Neural cell (in vitro differentiated cells): Measurements from ENCODE around the gene SEMA7A. TPM values are rescaled to one million over a fixed set of nuclear protein-coding genes. Genes with fewer than 3 reads are reported as not detected.

Experiments used
- H2AFZ ChIP-seq: fragments of 200-600, 300-800 bp; sonication (generic), shearing (Covaris generic); 2 replicates; pipeline ENCODE4 v1.6.0; 2014; ENCODE audit warnings: low read depth, mild to moderate bottlenecking, antibody characterized with exemption, low read length, moderate library complexity
- H3F3A ChIP-seq: fragments of 200-600 bp; shearing (Covaris generic); 2 replicates; pipeline ENCODE4 v1.6.1; 2016; ENCODE audit warnings: mild to moderate bottlenecking, moderate library complexity, mixed read lengths, antibody characterized with exemption, low read length; ENCODE audit not compliant: insufficient read depth, poor library complexity, severe bottlenecking
- H3K27ac ChIP-seq: fragments of 200-600, 300-800 bp; sonication (generic), shearing (Covaris generic); 2 replicates; pipeline ENCODE4 v1.5.1; 2014; ENCODE audit warnings: mild to moderate bottlenecking, low read length, moderate library complexity
- H3K27me3 ChIP-seq: fragments of 300-800, 200-600 bp; sonication (generic), shearing (Covaris generic); 2 replicates; pipeline ENCODE4 v1.6.0; 2014; ENCODE audit warnings: mild to moderate bottlenecking, low read depth, low read length, moderate library complexity; ENCODE audit not compliant: insufficient read depth
- H3K36me3 ChIP-seq: fragments of 300-800, 200-600 bp; sonication (generic), shearing (Covaris generic); 2 replicates; pipeline ENCODE4 v1.5.1; 2014; ENCODE audit warnings: mild to moderate bottlenecking, antibody characterized with exemption, low read length, moderate library complexity; ENCODE audit not compliant: insufficient read depth
- H3K4me2 ChIP-seq: fragments of 300-800, 200-600 bp; sonication (generic), shearing (Covaris generic); 2 replicates; pipeline ENCODE4 v1.6.0; 2014; ENCODE audit warnings: mild to moderate bottlenecking, low read length
- H3K4me3 ChIP-seq: fragments of 300-800, 200-600 bp; sonication (generic), shearing (Covaris generic); 2 replicates; pipeline ENCODE4 v1.5.1; 2014; ENCODE audit warnings: mild to moderate bottlenecking, low read length, moderate library complexity
- H3K79me2 ChIP-seq: fragments of 200-600 bp; shearing (Covaris generic); replicated peaks from 2 replicates; pipeline ENCODE4 v1.6.0; 2014; ENCODE audit warnings: mild to moderate bottlenecking, low read length, moderate library complexity; ENCODE audit not compliant: insufficient read depth
- H3K9ac ChIP-seq: fragments of 300-800, 200-600 bp; sonication (generic), shearing (Covaris generic); 2 replicates; pipeline ENCODE4 v1.6.1; 2016; ENCODE audit warnings: mild to moderate bottlenecking, low read length, mixed read lengths
- H3K9me2 ChIP-seq: fragments of 200-600 bp; shearing (Covaris generic); 2 replicates; pipeline ENCODE4 v1.6.1; 2016; ENCODE audit warnings: mild to moderate bottlenecking, low read length, mixed read lengths; ENCODE audit not compliant: insufficient read depth
- H3K9me3 ChIP-seq: fragments of 200-600, 300-800 bp; sonication (generic), shearing (Covaris generic); 2 replicates; pipeline ENCODE4 v1.6.1; 2016; ENCODE audit warnings: mild to moderate bottlenecking, mixed run types, low read length, moderate library complexity, mixed read lengths
- H4K20me1 ChIP-seq: fragments of 200-600 bp; shearing (Covaris generic); 2 replicates; pipeline ENCODE4 v1.6.1; 2016; ENCODE audit warnings: mild to moderate bottlenecking, mixed run types; ENCODE audit not compliant: insufficient read depth
- CTCF ChIP-seq: fragments of 450-650 bp; IDR thresholded peaks from 2 replicates; pipeline ENCODE4 v1.5.1; 2014; ENCODE audit warnings: antibody characterized with exemption, mild to moderate bottlenecking, moderate library complexity; ENCODE audit not compliant: poor library complexity, severe bottlenecking
- EP300 ChIP-seq: fragments of 450-650 bp; conservative IDR thresholded peaks from 2 replicates; pipeline ENCODE4 v1.6.1; 2014; ENCODE audit warnings: antibody characterized with exemption, mild to moderate bottlenecking, moderate library complexity; ENCODE audit not compliant: poor library complexity, severe bottlenecking
- POLR2AphosphoS5 ChIP-seq: IDR thresholded peaks from 2 replicates; pipeline ENCODE4 v1.6.1; 2012
- RAD21 ChIP-seq: fragments of 450-650 bp; conservative IDR thresholded peaks from 2 replicates; pipeline ENCODE4 v1.6.1; 2014; ENCODE audit warnings: antibody characterized with exemption, mild to moderate bottlenecking, moderate library complexity
- REST ChIP-seq: IDR thresholded peaks from 2 replicates; pipeline ENCODE4 v1.6.1; 2012; ENCODE audit warnings: borderline replicate concordance
- SMC3 ChIP-seq: fragments of 450-650 bp; conservative IDR thresholded peaks from 2 replicates; pipeline ENCODE4 v1.6.1; 2014; ENCODE audit warnings: antibody characterized with exemption, mild to moderate bottlenecking, moderate library complexity; ENCODE audit not compliant: poor library complexity
- TAF1 ChIP-seq: IDR thresholded peaks from 2 replicates; pipeline ENCODE4 v1.6.1; 2012; ENCODE audit warnings: low read depth
- polyA plus RNA-seq: library from polyadenylated mRNA; depleted of rRNA; stranded (reverse); fragments of >200 nt; gene quantifications from 2 replicates; pipeline ENCODE4 v1.2.3, GENCODE V29; 2014

Gene SEMA7A
- polyA plus RNA-seq, 1 donor from 2014 or later: 28.8 TPM

DNA sequence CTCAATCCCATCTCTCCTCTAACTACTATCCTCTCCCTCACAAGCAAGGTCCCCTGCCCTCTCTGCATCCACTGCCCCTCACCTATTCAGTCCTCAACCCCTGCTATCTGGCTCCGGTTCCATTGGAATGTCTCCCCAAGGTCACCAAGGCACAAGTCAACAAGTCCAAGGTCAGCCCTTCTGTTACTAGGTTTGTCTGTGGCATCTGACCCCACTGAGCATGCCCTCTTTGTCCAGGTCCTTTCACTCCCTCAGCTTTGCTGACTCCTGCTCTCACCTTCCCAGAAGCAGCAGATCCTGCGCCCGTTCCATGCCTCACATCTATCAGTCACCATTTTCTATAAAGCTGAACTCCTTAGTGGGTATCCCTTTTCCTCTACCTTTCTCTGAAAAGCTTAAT is 8.3 kb upstream of the SEMA7A start:
- no peak overlapping the region for H3K9ac ChIP-seq
- TF ChIP-seq POLR2AphosphoS5 (no peak), TAF1 (no peak), SMC3 (no peak), EP300 (no peak)
- no peak overlapping the region for H3K27ac ChIP-seq
- no peak overlapping the region for H3K4me3 ChIP-seq
- H3K36me3 ChIP-seq: no peaks in the 10 kb centered on the region
- no peaks in the 10 kb centered on the region for H3K27me3 ChIP-seq
- H4K20me1 ChIP-seq: no peaks in the 10 kb centered on the region
- no peak overlapping the region for H2AFZ ChIP-seq
- H3K4me2 ChIP-seq: no peak overlapping the region
- H3K79me2 ChIP-seq: no peaks in the 10 kb centered on the region
- H3F3A ChIP-seq: no peaks in the 10 kb centered on the region
- no peaks in the 10 kb centered on the region for H3K9me2 ChIP-seq
- no peaks in the 10 kb centered on the region for H3K9me3 ChIP-seq

- H3K27ac ChIP-seq: no peak overlapping the region
- H3K9ac ChIP-seq: no peak overlapping the region
- H3K27me3 ChIP-seq: no peaks in the 10 kb centered on the region
- H3K9me3 ChIP-seq: no peaks in the 10 kb centered on the region
- no peaks in the 10 kb centered on the region for H3K9me2 ChIP-seq
- H3K4me3 ChIP-seq: no peak overlapping the region
- no peaks in the 10 kb centered on the region for H4K20me1 ChIP-seq
- no peaks in the 10 kb centered on the region for H3K79me2 ChIP-seq
- H2AFZ ChIP-seq: no peak overlapping the region
- H3F3A ChIP-seq: no peaks in the 10 kb centered on the region
- TF ChIP-seq POLR2AphosphoS5 (no peak), SMC3 (no peak), RAD21 (no peak)
- no peak overlapping the region for H3K4me2 ChIP-seq
- no peaks in the 10 kb centered on the region for H3K36me3 ChIP-seq
Measured at GRCh38 chr15:74441248-74441941, 7.6 kb upstream of the SEMA7A start.

GRCh38 chr15:74438721-74439316 is 5.1 kb upstream of the SEMA7A start:
- Histone ChIP-seq H3K36me3 (no peaks in the 10 kb centered on the region), H3K4me3 (no peak overlapping the region), H3K27me3 (no peaks in the 10 kb centered on the region), H4K20me1 (no peaks in the 10 kb centered on the region), H3K4me2 (no peak overlapping the region), H3K79me2 (no peaks in the 10 kb centered on the region), H3K9me2 (no peaks in the 10 kb centered on the region), H3K9ac (no peak overlapping the region), H2AFZ (no peak overlapping the region), H3K9me3 (no peaks in the 10 kb centered on the region), H3F3A (no peaks in the 10 kb centered on the region), H3K27ac (no peak overlapping the region)
- TF ChIP-seq REST: no peak
- TF ChIP-seq EP300: no peak
- TF ChIP-seq CTCF: peak; percentile 93
- TF ChIP-seq SMC3: peak; percentile 97
- peak; percentile 86 for TF ChIP-seq RAD21
